GM15510 (cell line): ENCODE data around the gene BAIAP3.

Experiments
- POLR2A ChIP-seq: IDR thresholded peaks from 3 replicates; pipeline ENCODE4 v1.6.1; 2011; ENCODE audit warnings: borderline replicate concordance; ENCODE audit not compliant: insufficient read length; ENCODE audit errors: extremely low read depth

BAIAP3 gene

GRCh38 chr16:1320097-1320496, 13.3 kb upstream of the BAIAP3 start:
- no peak for TF ChIP-seq POLR2A

- TF ChIP-seq POLR2A: no peak
These were observed 12.7 kb upstream of the BAIAP3 start for GRCh38 chr16:1320658-1321240.

- TF ChIP-seq POLR2A: no peak
These were observed 11.0 kb upstream of the BAIAP3 start for GRCh38 chr16:1322407-1322806.

- peak; percentile 3 for TF ChIP-seq POLR2A
These were observed 9.9 kb upstream of the BAIAP3 start for GRCh38 chr16:1323296-1324239.

DNA sequence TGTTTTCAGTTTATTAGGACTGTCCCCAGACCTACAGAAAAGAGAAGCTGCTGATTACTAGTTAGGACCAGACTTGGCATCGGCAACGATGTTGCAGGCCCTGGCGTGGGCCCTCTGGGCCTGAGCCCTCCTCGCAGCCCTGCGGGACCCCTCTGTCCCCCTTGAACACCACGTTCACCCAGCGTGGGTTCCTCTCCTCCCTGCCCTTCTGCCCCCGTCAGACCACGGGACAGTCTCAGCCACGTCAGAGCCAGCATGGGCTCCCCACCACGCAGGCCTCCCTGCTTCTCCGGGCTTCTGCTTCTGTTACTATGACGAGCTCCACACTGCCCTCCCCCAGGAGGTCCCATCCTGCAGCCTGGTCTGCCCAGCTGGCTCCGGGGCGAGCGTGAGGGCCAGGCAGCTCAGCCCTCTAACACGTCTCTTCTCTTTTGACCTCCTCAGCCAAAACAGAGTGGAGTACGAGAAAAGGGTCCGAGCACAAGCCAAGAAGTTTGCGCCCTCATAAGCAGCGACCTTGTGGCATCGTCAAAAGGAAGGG, 9.1 kb upstream of the BAIAP3 start:
- TF ChIP-seq POLR2A: no peak

GRCh38 chr16:1325261-1325660, 8.2 kb upstream of the BAIAP3 start:
- no peak for TF ChIP-seq POLR2A

DNA sequence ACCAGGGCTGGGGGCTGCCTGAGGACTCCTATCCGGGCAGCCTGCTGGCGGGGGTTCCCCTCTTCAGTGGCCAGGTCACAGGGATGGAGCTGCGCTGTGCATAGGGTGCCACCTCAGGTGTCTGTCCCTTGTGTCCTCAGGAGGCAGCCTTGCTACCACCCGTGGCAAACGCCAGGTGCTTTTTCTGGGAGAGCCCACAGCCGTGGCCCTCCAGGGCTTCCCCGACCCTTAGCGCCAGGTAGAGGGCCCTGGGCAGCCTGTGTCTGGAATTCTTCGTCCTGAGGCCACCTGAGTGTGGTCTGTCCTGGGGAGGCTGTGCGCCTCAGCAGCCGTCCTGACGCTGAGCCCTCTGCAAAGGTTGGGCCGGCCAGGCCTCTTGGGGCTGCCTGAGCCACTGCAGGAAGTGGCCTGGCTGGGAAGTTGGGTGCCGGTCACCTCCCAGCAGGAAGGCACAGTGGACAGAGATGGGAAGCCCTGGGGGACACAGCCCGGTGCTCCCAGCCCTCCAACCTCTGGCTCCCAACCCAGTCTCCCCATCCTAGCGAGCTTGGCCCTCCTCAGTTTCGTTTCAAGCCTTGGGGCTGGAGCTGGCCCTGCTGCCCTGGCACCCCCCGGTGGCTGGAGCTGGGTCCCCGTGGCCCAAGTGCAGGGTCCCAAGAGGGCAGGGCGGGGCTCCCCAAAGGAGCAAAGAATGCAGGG, 7.6 kb upstream of the BAIAP3 start:
- no peak for TF ChIP-seq POLR2A

GRCh38 chr16:1326391-1326790, 7.1 kb upstream of the BAIAP3 start:
- TF ChIP-seq POLR2A: no peak

- no peak for TF ChIP-seq POLR2A
These were observed 6.4 kb upstream of the BAIAP3 start for GRCh38 chr16:1326946-1327618.

DNA sequence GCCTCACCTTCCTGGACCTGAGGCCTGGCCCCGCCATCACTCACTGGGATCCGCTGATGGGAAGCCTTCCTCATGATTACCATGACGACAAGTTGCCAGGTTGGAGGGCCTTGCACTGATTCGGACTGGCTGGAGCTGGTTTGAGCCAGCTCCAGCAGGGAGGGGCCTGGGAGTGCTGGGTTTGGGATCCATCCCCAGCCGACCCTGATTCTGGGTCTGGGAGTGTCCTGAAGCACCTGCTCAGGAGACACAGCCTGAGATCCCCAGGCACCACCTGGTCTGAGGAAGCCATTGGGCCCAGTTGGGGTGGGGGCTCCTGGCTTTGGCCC, 5.9 kb upstream of the BAIAP3 start:
- no peak for TF ChIP-seq POLR2A

DNA sequence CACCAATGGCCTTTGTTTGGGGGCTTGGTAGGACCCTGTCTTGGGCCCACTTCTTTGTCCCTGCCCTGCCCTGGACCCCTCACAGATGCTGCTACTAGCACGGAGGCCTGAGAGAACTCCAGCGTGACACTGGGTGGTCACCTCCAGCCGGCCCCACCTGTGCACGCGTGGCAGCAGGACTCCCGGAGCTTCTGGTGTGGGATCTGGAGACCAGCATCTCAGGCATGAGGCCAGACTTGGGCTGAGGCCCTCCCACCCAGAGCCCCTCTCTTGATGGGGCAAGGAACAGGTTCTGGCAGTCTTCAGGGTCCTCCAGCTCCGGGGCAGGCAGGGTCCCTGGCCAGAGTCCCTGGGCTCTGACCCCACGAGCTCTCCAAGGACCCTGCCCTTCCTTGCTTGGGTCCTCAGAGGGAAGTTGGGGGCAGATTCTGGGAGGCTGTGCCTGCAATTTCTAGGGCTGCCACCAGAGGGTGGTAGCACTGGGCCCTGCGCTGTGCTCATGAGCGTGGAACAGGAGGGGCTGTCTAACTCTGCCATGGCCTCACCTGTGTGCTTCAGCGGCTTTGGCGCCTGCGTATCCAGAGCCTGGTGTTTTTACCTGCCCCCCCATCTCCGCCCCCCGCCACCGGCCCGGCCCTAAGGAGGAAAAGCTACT, 3.1 kb upstream of the BAIAP3 start:
- TF ChIP-seq POLR2A: no peak

GRCh38 chr16:1330931-1331711, 2.3 kb upstream of the BAIAP3 start:
- no peak for TF ChIP-seq POLR2A
